Activated gamma-delta T cell treated with Interleukin-2 at 50 U/mL for 16 hours (primary cell): ENCODE measurements around the gene TRMT13.

Experiments used
- DNase-seq: peaks from one replicate; pipeline ENCODE4 v3.0.0-alpha.2; 2020

TRMT13 gene, protein sequence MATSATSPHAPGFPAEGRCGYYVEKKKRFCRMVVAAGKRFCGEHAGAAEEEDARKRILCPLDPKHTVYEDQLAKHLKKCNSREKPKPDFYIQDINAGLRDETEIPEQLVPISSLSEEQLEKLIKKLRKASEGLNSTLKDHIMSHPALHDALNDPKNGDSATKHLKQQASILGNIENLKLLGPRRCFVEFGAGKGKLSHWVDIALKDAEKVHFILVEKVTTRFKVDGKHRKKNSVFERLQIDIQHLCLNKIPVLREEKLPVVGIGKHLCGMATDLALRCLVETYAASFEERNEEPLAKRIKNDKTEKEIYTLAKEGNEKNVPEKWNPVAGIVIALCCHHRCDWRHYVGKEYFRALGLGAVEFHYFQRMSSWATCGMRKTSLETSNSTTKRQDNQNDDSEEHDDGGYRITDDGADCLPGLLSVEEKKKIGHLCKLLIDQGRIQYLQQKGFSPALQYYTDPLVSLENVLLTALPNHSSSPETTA

GRCh38 chr1:100132566-100133477 lies at the start of gene TRMT13, which contains the start of gene SASS6:
TSS of gene TRMT13 (plus strand) at chr1:100133163. CDS start at chr1:100133169, 6 bp downstream.
TSS of gene SASS6 (minus strand) at chr1:100132930. CDS start at chr1:100132814, 116 bp downstream.
- peak; percentile 94 for DNase-seq

DNA sequence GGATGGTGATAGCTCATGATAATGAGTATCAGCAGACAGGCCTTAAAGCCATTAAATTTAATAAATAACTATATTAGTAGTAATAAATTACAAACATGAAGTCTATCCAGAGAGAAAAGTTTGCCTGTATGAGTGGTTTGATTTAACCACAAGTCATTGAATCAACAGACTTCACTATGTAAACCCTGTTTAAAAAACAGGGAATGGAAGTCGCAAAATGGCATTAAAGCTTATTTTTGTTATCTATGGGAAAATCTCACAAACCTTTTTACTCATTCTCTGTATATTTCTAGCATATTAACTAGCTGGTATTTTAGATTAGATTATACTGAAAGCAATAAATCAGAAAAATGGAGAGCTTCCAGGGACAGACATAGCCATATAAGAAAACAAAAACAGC lies 45.6 kb upstream of the TRMT13 start:
- no peak for DNase-seq

GRCh38 chr1:100089082-100089481 lies 43.9 kb upstream of the TRMT13 start:
- DNase-seq: no peak

- no peak for DNase-seq
Observed at GRCh38 chr1:100090471-100090870, 42.5 kb upstream of the TRMT13 start.

GRCh38 chr1:100100202-100100601 lies 32.8 kb upstream of the TRMT13 start:
- no peak for DNase-seq

GRCh38 chr1:100101564-100101963 lies 31.4 kb upstream of the TRMT13 start:
- no peak for DNase-seq

DNA sequence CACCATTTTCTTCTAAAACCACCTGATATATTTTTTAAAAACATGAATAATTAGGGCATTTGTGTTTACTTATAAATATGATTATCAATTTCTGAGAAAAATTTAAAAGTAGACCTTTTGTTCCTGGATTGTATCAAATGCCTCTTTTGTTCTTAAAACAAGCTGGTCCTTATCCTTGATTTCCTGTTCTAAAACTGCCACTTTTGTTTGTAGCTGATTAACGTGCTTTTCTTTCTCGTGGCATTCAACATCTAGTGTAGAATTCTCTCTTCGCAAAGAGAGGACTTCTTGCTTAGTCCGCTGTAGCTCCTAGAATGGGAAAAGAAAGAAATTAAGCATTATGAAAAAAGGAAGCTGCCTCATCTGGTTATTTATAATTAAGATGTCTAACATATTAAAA lies 25.3 kb upstream of the TRMT13 start:
- DNase-seq: no peak

GRCh38 chr1:100109554-100110066 lies 23.4 kb upstream of the TRMT13 start:
- no peak for DNase-seq

DNA sequence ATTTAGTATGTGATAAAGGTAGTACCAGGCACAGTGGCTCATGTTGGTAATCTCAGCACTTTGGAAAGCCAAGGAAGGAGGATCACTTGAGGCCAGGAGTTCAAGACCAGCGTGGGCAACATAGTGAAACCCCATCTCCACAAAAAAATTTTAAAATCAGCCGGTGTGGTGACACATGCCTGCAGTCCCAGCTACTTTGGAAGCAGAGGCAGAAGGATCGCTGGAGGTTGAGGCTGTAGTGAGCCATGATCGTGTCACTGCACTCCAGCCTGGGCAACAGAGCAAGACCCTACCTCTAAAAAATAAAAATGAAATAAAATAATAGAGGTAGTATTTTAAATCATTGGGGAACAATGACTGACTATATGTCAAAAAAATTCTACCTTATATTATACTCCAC lies 17.4 kb upstream of the TRMT13 start:
- no peak for DNase-seq

- DNase-seq: no peak
Observed at GRCh38 chr1:100122177-100122576, 10.8 kb upstream of the TRMT13 start.

DNA sequence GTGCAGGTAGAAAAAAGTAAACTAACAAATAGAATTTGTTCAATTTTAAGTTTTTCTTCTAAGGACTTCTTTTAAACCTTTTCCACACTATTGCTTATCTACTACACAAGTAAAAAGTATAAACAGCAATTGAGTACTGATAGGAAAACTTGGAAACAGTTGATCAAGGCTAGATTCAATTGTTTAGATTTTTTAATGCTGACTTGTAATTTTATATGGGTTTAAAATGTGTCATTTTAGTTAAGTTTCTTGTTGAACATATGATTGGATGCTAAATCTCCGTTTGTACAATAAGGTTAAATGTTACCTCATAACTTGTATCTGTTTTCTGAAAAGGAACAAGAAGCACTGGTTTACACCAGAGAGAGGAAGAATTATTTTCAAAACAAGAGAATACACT lies 5.7 kb upstream of the TRMT13 start:
- no peak for DNase-seq

DNA sequence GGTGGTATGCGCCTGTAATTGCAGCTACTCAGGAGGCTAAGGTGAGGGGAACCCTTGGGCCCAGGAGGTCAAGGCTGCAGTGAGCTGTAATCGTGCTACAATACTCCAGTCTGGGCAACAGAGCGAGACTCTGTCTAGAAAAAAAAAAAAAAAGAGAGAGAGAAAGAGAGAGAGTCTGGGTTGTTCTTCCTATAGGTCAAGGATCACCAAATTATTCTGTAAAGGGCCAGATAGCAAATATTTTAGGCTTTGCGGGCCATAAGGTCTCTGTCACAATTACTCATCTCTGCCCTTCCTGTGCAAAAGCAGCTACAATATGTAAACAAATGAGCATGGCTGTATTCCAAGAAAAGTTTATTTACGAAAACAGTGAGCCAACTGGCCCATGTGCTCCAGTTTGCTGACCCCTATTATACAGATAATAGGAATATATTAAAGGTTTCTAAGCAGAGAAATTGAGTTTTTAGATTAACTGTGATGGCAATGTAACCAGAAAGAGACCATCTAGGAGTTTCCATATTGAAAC lies 2.3 kb upstream of the TRMT13 start:
- DNase-seq: no peak

GRCh38 chr1:100131623-100132022 lies 1.3 kb upstream of the TRMT13 start:
- no peak for DNase-seq

GRCh38 chr1:100134872-100135271 lies 1.9 kb downstream of the TRMT13 start:
- no peak for DNase-seq

- DNase-seq: no peak
Observed at GRCh38 chr1:100137602-100138001, 4.6 kb downstream of the TRMT13 start.

- no peak for DNase-seq
Observed at GRCh38 chr1:100141192-100141591, 8.2 kb downstream of the TRMT13 start.

DNA sequence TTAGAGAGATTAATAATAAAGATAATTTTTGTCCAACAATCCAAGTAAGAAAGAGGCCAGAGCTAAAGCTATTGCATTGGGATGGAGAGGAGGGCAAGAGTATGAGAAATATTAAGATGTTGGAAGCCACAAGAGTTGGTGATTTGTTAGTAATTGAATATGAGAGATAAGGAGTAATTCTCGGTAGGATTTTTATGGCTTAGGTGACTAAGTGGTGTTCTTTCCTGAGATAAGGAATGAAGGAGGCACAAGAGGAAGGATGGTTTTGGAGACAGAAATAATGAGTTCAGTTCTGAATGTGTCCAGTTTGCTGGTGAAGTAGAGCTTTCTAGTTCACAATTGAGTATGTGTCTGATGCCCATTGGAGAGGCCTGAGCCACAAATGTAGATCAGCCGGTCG lies 9.4 kb downstream of the TRMT13 start:
- no peak for DNase-seq

DNA sequence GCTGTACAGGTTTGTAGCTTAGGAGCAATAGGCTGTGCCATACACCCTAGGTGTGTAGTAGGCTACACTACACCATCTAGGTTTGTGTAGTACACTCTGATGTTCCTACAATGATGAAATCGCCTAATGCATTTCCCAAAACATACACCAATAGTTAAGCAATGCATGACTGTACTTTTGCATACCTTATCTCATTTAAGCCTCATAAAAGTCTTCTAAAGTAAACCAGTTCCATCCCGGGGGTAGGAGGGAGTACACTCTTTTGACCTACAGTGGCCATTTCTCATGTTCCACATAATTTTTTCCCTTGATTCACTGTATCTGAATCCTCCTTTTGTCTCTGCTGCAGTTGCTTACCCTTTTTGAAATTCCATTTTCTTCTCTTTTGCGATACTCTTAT lies 12.2 kb downstream of the TRMT13 start:
- no peak for DNase-seq

DNA sequence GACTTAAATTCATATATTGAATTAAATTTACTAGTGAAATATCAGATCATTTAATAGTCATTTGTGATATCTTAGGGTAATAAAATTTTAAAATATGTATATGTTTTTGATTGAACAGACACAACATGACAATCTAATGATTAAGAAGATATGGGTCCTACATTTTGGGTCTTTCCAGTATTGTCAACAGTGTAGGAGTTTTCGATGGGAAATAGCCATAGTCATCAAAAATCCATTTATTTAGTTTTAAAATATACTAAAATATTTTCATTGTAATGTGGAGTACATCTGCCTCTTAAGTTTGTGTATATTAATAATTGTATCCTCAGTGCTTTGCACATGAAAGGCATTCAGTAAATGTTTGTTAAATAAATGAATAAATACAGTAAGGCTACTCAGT lies 14.0 kb downstream of the TRMT13 start:
- DNase-seq: no peak

GRCh38 chr1:100147875-100148274 lies 14.9 kb downstream of the TRMT13 start:
- no peak for DNase-seq

GRCh38 chr1:100151679-100152078 lies 18.7 kb downstream of the TRMT13 start:
- DNase-seq: no peak

DNA sequence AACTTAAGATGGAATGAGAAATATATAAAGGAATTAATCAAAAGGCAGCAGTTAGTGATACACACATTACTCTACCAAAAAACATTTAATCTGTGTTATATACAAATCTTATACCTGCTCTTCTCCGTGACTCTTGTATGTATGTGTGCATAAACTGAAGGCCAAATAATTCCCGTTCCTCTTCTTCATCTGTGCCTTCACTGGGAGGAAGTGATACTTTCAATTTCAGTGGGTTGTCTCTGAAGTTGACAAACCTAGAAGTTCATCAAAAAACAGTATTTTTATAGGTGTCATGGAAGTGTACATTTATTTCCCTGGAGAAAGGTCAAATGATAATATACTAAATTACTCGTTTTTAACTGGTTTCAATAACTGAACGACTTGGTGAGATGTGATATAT lies 19.3 kb downstream of the TRMT13 start:
- DNase-seq: no peak

DNA sequence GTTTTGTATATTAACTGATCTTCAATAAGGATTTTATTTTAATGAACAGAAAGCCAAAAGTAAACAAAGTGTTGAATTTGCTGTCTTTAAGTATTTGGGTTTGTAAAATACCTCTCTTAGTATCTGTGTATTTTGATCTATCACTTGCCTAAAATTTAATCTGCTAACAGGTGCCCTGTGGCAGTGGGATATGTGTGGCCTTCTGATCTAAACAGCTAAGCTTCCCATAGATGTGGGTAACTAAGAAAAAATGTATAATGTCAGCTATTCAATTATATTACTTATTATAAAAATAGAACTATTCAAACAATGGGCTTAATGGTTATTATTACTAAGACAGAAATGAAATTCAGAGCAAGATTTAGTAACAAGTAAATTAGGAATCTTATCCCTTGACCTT lies 29.9 kb downstream of the TRMT13 start:
- DNase-seq: no peak
